IPS-20b (cell line): ENCODE measurements around the gene PDCD1.

ENCODE experiments used
- H3K27ac ChIP-seq: one replicate; pipeline ENCODE4 v1.5.1; 2013; ENCODE audit warnings: low read length
- H3K27me3 ChIP-seq: 2 replicates; pipeline ENCODE4 v1.6.1; 2013; ENCODE audit warnings: mild to moderate bottlenecking, low read length, inconsistent platforms; ENCODE audit not compliant: insufficient read depth
- H3K36me3 ChIP-seq: 2 replicates; pipeline ENCODE4 v1.6.1; 2013; ENCODE audit warnings: low read depth, mild to moderate bottlenecking, inconsistent platforms, low read length, moderate library complexity; ENCODE audit not compliant: insufficient read depth
- H3K4me1 ChIP-seq: 2 replicates; pipeline ENCODE4 v1.6.1; 2013; ENCODE audit warnings: mild to moderate bottlenecking, control low read depth, inconsistent platforms, low read length, moderate library complexity; ENCODE audit not compliant: insufficient read depth
- H3K4me3 ChIP-seq: 2 replicates; pipeline ENCODE4 v1.5.1; 2013; ENCODE audit warnings: mild to moderate bottlenecking, low read length, inconsistent platforms
- H3K9ac ChIP-seq: 2 replicates; pipeline ENCODE4 v1.6.1; 2013; ENCODE audit warnings: low read depth, mild to moderate bottlenecking, inconsistent platforms, low read length, moderate library complexity
- H3K9me3 ChIP-seq: 2 replicates; pipeline ENCODE4 v1.6.1; 2013; ENCODE audit warnings: mild to moderate bottlenecking, low read depth, low read length, inconsistent platforms; ENCODE audit not compliant: insufficient read depth

The PDCD1 gene

DNA sequence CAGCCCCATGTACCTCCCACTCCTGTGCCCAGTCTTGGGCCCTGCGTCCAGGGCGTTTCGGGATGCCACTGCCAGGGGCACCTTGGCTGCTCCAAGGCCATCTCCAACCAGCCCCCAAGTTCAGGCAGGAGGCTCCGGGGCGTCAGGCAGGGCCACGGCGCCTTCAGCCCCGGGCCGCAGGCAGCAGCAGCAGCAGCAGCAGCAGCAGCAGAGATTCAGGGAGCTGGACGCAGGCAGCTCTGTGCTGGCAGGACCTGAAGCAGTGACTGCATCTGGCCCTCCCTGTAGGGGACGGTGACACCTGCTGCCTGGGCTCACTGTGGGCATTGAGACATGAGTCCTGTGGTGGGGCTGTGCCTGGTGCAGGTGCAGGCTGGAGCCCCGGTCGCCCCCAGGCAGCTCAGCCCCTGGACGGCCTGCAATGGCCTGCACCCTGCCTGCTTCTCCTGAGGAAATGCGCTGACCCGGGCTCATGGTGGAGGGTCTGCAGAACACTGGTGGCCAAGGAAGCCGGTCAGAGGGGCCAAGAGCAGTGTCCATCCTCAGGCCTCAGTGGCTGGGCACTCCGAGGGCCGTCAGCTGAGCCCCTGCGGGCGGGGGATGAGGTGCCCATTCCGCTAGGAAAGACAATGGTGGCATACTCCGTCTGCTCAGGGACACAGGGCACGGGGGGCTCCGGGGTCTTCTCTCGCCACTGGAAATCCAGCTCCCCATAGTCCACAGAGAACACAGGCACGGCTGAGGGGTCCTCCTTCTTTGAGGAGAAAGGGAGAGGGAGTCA is 8.0 kb downstream of the PDCD1 start:
- Histone ChIP-seq H3K9ac (no peak overlapping the region), H3K36me3 (no peaks in the 10 kb centered on the region), H3K4me3 (no peak overlapping the region), H3K9me3 (no peaks in the 10 kb centered on the region), H3K4me1 (no peaks in the 10 kb centered on the region), H3K27ac (no peak overlapping the region), H3K27me3 (peaks cover 8% of the 10 kb centered on the region)

DNA sequence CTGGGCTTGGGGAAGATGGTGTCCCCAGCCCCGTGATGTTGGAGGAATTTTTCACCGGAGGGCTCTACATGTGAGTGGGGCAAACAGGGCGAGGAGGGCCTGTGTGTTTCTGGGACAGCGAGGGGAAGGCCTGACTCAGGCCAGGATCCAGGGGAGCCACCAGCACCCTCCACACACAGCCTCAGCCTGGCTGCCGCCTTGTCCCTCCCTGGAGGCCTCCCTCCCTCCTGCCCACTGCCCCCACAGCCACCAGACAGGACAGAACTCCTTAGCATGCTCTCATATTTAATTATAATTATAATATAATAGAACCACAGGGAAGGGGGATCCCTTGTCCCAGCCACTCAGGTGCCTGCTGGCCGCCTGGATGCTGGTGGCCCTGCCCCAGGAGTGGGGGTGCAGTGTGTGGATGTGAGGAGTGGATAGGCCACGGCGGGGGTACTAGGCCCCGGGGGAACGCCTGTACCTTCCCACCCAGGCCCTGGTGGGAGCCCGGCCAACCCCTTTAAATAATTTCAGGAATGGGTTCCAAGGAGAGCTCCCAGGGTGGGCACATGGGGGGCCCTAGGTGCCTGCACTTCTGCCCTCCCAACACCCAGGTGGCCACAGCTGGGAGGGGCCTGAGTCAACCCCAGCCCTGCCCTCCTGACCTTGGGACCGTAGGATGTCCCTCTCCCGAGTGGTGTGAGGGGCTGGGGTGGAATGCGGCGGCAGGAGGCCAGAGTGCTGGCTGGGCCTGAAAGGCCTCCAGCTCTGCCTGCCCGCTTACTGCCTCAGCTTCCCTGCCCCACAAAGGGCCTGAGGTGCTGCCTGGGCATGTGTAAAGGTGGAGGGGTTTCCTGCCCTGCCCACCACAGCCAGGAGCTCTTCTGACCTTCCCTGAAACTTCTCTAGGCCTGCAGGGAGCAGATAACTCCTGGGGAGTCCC is 8.8 kb downstream of the PDCD1 start:
- Histone ChIP-seq H3K4me3 (no peak overlapping the region), H3K27ac (no peak overlapping the region), H3K4me1 (no peaks in the 10 kb centered on the region), H3K9me3 (no peaks in the 10 kb centered on the region), H3K27me3 (peaks cover 16% of the 10 kb centered on the region), H3K36me3 (no peaks in the 10 kb centered on the region), H3K9ac (no peak overlapping the region)

DNA sequence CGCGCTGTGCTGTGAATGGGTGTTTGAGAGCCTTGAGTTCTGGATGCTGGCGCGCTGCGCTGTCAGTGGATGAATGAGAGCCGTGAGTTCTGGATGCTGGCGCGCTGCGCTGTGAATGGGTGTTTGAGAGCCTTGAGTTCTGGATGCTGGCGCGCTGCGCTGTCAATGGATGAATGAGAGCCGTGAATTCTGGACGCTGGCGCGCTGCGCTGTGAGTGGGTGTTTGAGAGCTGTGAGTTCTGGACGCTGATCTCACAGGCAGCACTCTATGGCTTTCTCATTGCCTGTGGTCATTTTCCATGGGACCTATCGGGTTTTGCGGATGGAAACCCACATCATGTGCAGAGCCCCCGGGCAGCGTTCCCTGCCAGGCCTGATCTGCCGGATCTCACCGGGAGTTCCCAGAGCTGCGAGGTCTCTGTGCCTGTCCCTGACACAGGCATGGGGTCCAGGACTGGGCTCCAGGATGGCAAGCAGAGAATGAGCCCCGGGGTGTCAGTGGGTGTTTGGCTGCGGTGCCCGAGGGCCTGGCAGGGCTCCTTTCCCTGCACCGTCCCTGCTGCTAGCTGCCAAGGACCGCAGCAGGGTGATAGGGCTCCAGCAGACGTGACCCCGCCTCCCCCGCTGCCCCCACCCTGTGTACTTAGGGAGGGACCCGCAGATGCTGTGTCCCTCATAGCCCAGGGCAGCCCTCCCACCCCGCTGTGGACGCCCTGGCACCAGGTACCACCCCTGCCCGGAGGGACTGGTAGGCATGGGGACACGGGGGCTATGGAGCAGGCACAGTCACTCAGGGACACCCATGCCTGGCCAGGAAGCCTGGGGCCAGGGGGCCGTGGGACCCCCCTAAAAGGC is 9.7 kb downstream of the PDCD1 start:
- Histone ChIP-seq H3K4me3 (no peak overlapping the region), H3K36me3 (no peaks in the 10 kb centered on the region), H3K9ac (no peak overlapping the region), H3K4me1 (no peaks in the 10 kb centered on the region), H3K9me3 (no peaks in the 10 kb centered on the region), H3K27ac (no peak overlapping the region), H3K27me3 (peaks cover 24% of the 10 kb centered on the region)

- H3K9me3 ChIP-seq = no peaks in the 10 kb centered on the region
These were observed 12.3 kb downstream of the PDCD1 start for GRCh38 chr2:241846406-241846805.

DNA sequence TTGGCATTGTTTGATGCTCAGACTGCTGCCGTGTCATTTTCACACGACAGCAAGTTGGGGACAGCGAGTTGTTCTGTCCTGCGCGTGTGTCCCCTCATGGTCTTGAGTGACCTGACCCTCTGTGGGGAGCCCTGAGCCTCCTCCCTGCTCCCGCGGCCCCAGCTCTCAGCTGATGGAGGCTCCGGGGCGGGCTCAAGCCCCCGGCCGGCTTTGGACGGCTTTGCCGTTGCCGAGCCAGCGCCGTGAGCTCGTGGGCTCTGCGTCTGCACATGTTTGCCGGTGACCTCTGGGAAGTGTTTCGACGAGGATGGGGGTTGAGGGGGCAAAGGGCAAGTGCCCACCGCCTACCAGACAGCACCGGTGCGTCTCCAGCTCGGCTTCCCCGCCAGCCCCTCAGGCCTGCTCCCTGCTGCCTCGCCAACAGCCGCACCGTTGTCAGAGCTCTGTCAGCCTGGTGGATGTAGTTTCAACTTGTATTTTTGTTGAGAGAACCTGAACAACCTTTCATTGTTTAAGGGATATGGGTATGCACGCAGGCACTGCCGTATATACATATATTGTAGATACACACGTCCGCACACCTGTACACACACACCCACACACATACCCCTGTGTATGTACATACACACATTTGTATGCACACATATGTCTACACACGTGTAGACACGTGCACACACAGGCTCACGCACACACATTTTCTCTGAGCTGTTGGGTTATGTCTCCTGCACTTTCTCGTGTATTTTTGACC is 13.7 kb downstream of the PDCD1 start:
- Histone ChIP-seq H3K4me1 (no peaks in the 10 kb centered on the region), H3K27me3 (peaks cover 39% of the 10 kb centered on the region), H3K4me3 (no peak overlapping the region), H3K36me3 (no peaks in the 10 kb centered on the region), H3K9ac (no peak overlapping the region), H3K9me3 (no peaks in the 10 kb centered on the region), H3K27ac (no peak overlapping the region)

More at GRCh38 chr2:241846406-241846805, 12.3 kb downstream of the PDCD1 start:
- no peak overlapping the region for H3K9ac ChIP-seq
- no peak overlapping the region for H3K4me3 ChIP-seq
- no peaks in the 10 kb centered on the region for H3K4me1 ChIP-seq
- H3K36me3 ChIP-seq = no peaks in the 10 kb centered on the region
- H3K27ac ChIP-seq = no peak overlapping the region
- peaks cover 39% of the 10 kb centered on the region for H3K27me3 ChIP-seq

DNA sequence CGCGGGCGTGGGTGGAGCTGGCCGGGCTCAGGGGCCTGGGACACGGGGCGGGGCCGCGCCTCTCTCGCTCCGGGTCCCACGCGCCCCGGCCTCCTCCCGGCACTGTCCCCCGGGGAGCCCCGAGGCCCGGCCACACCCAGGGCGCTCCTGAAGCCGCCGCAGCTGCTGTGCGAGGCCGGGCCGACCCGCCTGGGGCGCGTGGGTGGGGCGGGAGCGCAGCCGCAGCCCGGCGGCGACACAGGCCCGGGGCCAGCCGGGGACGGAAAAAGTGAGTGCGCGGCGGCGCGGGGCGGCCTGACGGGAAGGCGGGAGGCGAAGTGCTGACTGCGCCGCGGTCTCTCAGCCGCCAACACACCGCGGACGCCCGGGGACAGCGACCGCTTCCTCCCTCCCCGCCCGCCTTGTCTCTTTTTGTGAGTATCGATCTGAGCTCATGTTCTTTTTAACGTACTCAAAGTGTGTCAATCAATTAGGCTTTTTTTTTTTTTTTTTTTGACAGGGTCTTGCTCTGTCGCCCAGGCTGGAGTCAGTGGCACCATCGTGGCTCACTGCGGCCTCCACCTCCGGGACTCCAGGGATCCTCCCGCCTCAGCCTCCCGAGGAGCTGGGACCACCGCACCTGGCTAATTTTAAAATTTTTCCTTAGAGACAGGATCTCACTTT is 14.5 kb downstream of the PDCD1 start:
- H3K9me3 ChIP-seq = no peaks in the 10 kb centered on the region
- no peaks in the 10 kb centered on the region for H3K36me3 ChIP-seq
- H3K4me3 ChIP-seq = peak overlapping the region; percentile 60; the same call in 1 of the 2 replicates
- H3K27me3 ChIP-seq = peaks cover 39% of the 10 kb centered on the region
- H3K27ac ChIP-seq = no peak overlapping the region
- H3K9ac ChIP-seq = no peak overlapping the region
- H3K4me1 ChIP-seq = no peaks in the 10 kb centered on the region

GRCh38 chr2:241843321-241844065 is 15.2 kb downstream of the PDCD1 start:
- Histone ChIP-seq H3K27ac (no peak overlapping the region), H3K9me3 (no peaks in the 10 kb centered on the region), H3K4me1 (no peaks in the 10 kb centered on the region), H3K36me3 (no peaks in the 10 kb centered on the region), H3K9ac (no peak overlapping the region), H3K27me3 (peaks cover 39% of the 10 kb centered on the region), H3K4me3 (no peak overlapping the region)

- Histone ChIP-seq H3K9me3 (no peaks in the 10 kb centered on the region), H3K4me3 (no peak overlapping the region), H3K27me3 (peaks cover 39% of the 10 kb centered on the region), H3K9ac (no peak overlapping the region), H3K27ac (no peak overlapping the region), H3K36me3 (no peaks in the 10 kb centered on the region), H3K4me1 (no peaks in the 10 kb centered on the region)
These were observed 16.0 kb downstream of the PDCD1 start for GRCh38 chr2:241842620-241843211.

DNA sequence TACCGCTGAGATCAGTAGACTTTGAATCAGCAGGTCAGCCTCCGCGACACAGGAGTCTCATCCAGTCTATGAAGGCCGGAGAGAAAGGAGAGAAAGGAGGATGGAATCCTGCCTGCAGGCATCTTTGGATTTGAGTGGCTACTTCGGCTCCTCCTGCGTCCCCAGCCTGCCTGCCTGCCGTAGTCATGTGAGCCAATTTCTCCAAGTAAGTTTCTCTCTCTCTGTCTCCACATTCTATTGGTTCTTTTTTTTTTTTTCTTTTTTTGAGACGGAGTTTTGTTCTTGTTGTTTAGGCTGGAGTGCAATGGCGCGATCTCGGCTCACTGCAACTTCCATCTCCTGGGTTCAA is 16.7 kb downstream of the PDCD1 start:
- Histone ChIP-seq H3K27me3 (peaks cover 39% of the 10 kb centered on the region), H3K4me3 (no peak overlapping the region), H3K27ac (no peak overlapping the region), H3K36me3 (no peaks in the 10 kb centered on the region), H3K9me3 (no peaks in the 10 kb centered on the region), H3K9ac (no peak overlapping the region), H3K4me1 (no peaks in the 10 kb centered on the region)
